ENCODE results near the gene RASAL2.
A peak's percentile ranks its signal among the peaks of the same experiment; 100 is the strongest.

Gene RASAL2

GRCh38 chr1:178450871-178451270 is 357.0 kb downstream of the RASAL2 start:
- H3K27ac ChIP-seq (ENCODE audit: low read depth, low read length): no peak overlapping the region
- H3K9ac ChIP-seq (ENCODE audit: low read depth, low read length): no peak overlapping the region
- H3K4me3 ChIP-seq (ENCODE audit: low read depth, low read length): no peak overlapping the region
- no peaks in the 10 kb centered on the region for H3K27me3 ChIP-seq (ENCODE audit: control insufficient read depth, insufficient read depth, low read length)
- H3K9me3 ChIP-seq (ENCODE audit: control insufficient read depth, insufficient read depth, low read length): no peaks in the 10 kb centered on the region
- peaks cover 23% of the 10 kb centered on the region for H3K36me3 ChIP-seq (ENCODE audit: control insufficient read depth, insufficient read depth, low read length)
- H3K4me1 ChIP-seq (ENCODE audit: control insufficient read depth, insufficient read depth, low read length): no peaks in the 10 kb centered on the region

- Histone ChIP-seq H3K27me3 (ENCODE audit: control insufficient read depth, insufficient read depth, low read length) (no peaks in the 10 kb centered on the region), H3K9ac (ENCODE audit: low read depth, low read length) (no peak overlapping the region), H3K4me1 (ENCODE audit: control insufficient read depth, insufficient read depth, low read length) (no peaks in the 10 kb centered on the region), H3K4me3 (ENCODE audit: low read depth, low read length) (no peak overlapping the region), H3K9me3 (ENCODE audit: control insufficient read depth, insufficient read depth, low read length) (no peaks in the 10 kb centered on the region), H3K36me3 (ENCODE audit: control insufficient read depth, insufficient read depth, low read length) (peaks cover 21% of the 10 kb centered on the region), H3K27ac (ENCODE audit: low read depth, low read length) (no peak overlapping the region)
Observed at GRCh38 chr1:178451529-178451928, 357.6 kb downstream of the RASAL2 start.

- no peak overlapping the region for H3K4me3 ChIP-seq (ENCODE audit: low read depth, low read length)
- no peak overlapping the region for H3K27ac ChIP-seq (ENCODE audit: low read depth, low read length)
Observed at GRCh38 chr1:178452013-178452412, 358.1 kb downstream of the RASAL2 start.

GRCh38 chr1:178456472-178456871 is 362.6 kb downstream of the RASAL2 start:
- no peaks in the 10 kb centered on the region for H3K27me3 ChIP-seq (ENCODE audit: control insufficient read depth, insufficient read depth, low read length)
- H3K4me1 ChIP-seq (ENCODE audit: control insufficient read depth, insufficient read depth, low read length): peaks cover under 1% of the 10 kb centered on the region; the same call in 1 of the 2 replicates
- H3K4me3 ChIP-seq (ENCODE audit: low read depth, low read length): no peak overlapping the region
- H3K36me3 ChIP-seq (ENCODE audit: control insufficient read depth, insufficient read depth, low read length): peaks cover 46% of the 10 kb centered on the region
- H3K27ac ChIP-seq (ENCODE audit: low read depth, low read length): no peak overlapping the region
- no peaks in the 10 kb centered on the region for H3K9me3 ChIP-seq (ENCODE audit: control insufficient read depth, insufficient read depth, low read length)
- no peak overlapping the region for H3K9ac ChIP-seq (ENCODE audit: low read depth, low read length)

More at GRCh38 chr1:178452013-178452412, 358.1 kb downstream of the RASAL2 start:
- Histone ChIP-seq H3K4me1 (ENCODE audit: control insufficient read depth, insufficient read depth, low read length) (no peaks in the 10 kb centered on the region), H3K27me3 (ENCODE audit: control insufficient read depth, insufficient read depth, low read length) (no peaks in the 10 kb centered on the region), H3K36me3 (ENCODE audit: control insufficient read depth, insufficient read depth, low read length) (peaks cover 26% of the 10 kb centered on the region), H3K9me3 (ENCODE audit: control insufficient read depth, insufficient read depth, low read length) (no peaks in the 10 kb centered on the region), H3K9ac (ENCODE audit: low read depth, low read length) (no peak overlapping the region)

GRCh38 chr1:178457651-178458050 is 363.7 kb downstream of the RASAL2 start:
- H3K36me3 ChIP-seq (ENCODE audit: control insufficient read depth, insufficient read depth, low read length): peaks cover 34% of the 10 kb centered on the region

GRCh38 chr1:178458203-178458602 is 364.3 kb downstream of the RASAL2 start:
- H3K9ac ChIP-seq (ENCODE audit: low read depth, low read length): no peak overlapping the region
- H3K27ac ChIP-seq (ENCODE audit: low read depth, low read length): no peak overlapping the region
- no peaks in the 10 kb centered on the region for H3K27me3 ChIP-seq (ENCODE audit: control insufficient read depth, insufficient read depth, low read length)
- H3K9me3 ChIP-seq (ENCODE audit: control insufficient read depth, insufficient read depth, low read length): no peaks in the 10 kb centered on the region
- no peak overlapping the region for H3K4me3 ChIP-seq (ENCODE audit: low read depth, low read length)
- H3K4me1 ChIP-seq (ENCODE audit: control insufficient read depth, insufficient read depth, low read length): peaks cover 5% of the 10 kb centered on the region; the same call in 1 of the 2 replicates
- H3K36me3 ChIP-seq (ENCODE audit: control insufficient read depth, insufficient read depth, low read length): peaks cover 34% of the 10 kb centered on the region

More at GRCh38 chr1:178457651-178458050, 363.7 kb downstream of the RASAL2 start:
- no peak overlapping the region for H3K4me3 ChIP-seq (ENCODE audit: low read depth, low read length)
- no peaks in the 10 kb centered on the region for H3K9me3 ChIP-seq (ENCODE audit: control insufficient read depth, insufficient read depth, low read length)
- H3K27me3 ChIP-seq (ENCODE audit: control insufficient read depth, insufficient read depth, low read length): no peaks in the 10 kb centered on the region
- H3K4me1 ChIP-seq (ENCODE audit: control insufficient read depth, insufficient read depth, low read length): peaks cover 5% of the 10 kb centered on the region; the same call in 1 of the 2 replicates
- H3K9ac ChIP-seq (ENCODE audit: low read depth, low read length): no peak overlapping the region
- no peak overlapping the region for H3K27ac ChIP-seq (ENCODE audit: low read depth, low read length)

GRCh38 chr1:178461104-178461503 is 367.2 kb downstream of the RASAL2 start:
- Histone ChIP-seq H3K9ac (ENCODE audit: low read depth, low read length) (no peak overlapping the region), H3K27ac (ENCODE audit: low read depth, low read length) (no peak overlapping the region), H3K4me3 (ENCODE audit: low read depth, low read length) (no peak overlapping the region), H3K27me3 (ENCODE audit: control insufficient read depth, insufficient read depth, low read length) (no peaks in the 10 kb centered on the region), H3K9me3 (ENCODE audit: control insufficient read depth, insufficient read depth, low read length) (no peaks in the 10 kb centered on the region), H3K4me1 (ENCODE audit: control insufficient read depth, insufficient read depth, low read length) (peaks cover 5% of the 10 kb centered on the region; the same call in 1 of the 2 replicates), H3K36me3 (ENCODE audit: control insufficient read depth, insufficient read depth, low read length) (peaks cover 46% of the 10 kb centered on the region)

GRCh38 chr1:178461701-178462100 is 367.8 kb downstream of the RASAL2 start:
- Histone ChIP-seq H3K4me3 (ENCODE audit: low read depth, low read length) (no peak overlapping the region), H3K36me3 (ENCODE audit: control insufficient read depth, insufficient read depth, low read length) (peaks cover 48% of the 10 kb centered on the region), H3K27ac (ENCODE audit: low read depth, low read length) (peak overlapping the region; percentile 55), H3K27me3 (ENCODE audit: control insufficient read depth, insufficient read depth, low read length) (no peaks in the 10 kb centered on the region), H3K9me3 (ENCODE audit: control insufficient read depth, insufficient read depth, low read length) (no peaks in the 10 kb centered on the region), H3K4me1 (ENCODE audit: control insufficient read depth, insufficient read depth, low read length) (peaks cover 5% of the 10 kb centered on the region; the same call in 1 of the 2 replicates), H3K9ac (ENCODE audit: low read depth, low read length) (no peak overlapping the region)

- H3K9ac ChIP-seq (ENCODE audit: low read depth, low read length): no peak overlapping the region
- H3K4me1 ChIP-seq (ENCODE audit: control insufficient read depth, insufficient read depth, low read length): peaks cover 5% of the 10 kb centered on the region; the same call in 1 of the 2 replicates
- no peaks in the 10 kb centered on the region for H3K27me3 ChIP-seq (ENCODE audit: control insufficient read depth, insufficient read depth, low read length)
- no peak overlapping the region for H3K4me3 ChIP-seq (ENCODE audit: low read depth, low read length)
- peaks cover 49% of the 10 kb centered on the region for H3K36me3 ChIP-seq (ENCODE audit: control insufficient read depth, insufficient read depth, low read length)
- no peak overlapping the region for H3K27ac ChIP-seq (ENCODE audit: low read depth, low read length)
- no peaks in the 10 kb centered on the region for H3K9me3 ChIP-seq (ENCODE audit: control insufficient read depth, insufficient read depth, low read length)
Observed at GRCh38 chr1:178464141-178464540, 370.2 kb downstream of the RASAL2 start.

- H3K27ac ChIP-seq (ENCODE audit: low read depth, low read length): no peak overlapping the region
- H3K9me3 ChIP-seq (ENCODE audit: control insufficient read depth, insufficient read depth, low read length): no peaks in the 10 kb centered on the region
- no peaks in the 10 kb centered on the region for H3K27me3 ChIP-seq (ENCODE audit: control insufficient read depth, insufficient read depth, low read length)
- no peak overlapping the region for H3K4me3 ChIP-seq (ENCODE audit: low read depth, low read length)
- no peak overlapping the region for H3K9ac ChIP-seq (ENCODE audit: low read depth, low read length)
- peaks cover 5% of the 10 kb centered on the region; the same call in 1 of the 2 replicates for H3K4me1 ChIP-seq (ENCODE audit: control insufficient read depth, insufficient read depth, low read length)
- peaks cover 53% of the 10 kb centered on the region for H3K36me3 ChIP-seq (ENCODE audit: control insufficient read depth, insufficient read depth, low read length)
Observed at GRCh38 chr1:178464566-178464965, 370.7 kb downstream of the RASAL2 start.

GRCh38 chr1:178465011-178465410 is 371.1 kb downstream of the RASAL2 start:
- no peaks in the 10 kb centered on the region for H3K9me3 ChIP-seq (ENCODE audit: control insufficient read depth, insufficient read depth, low read length)
- no peak overlapping the region for H3K4me3 ChIP-seq (ENCODE audit: low read depth, low read length)
- no peaks in the 10 kb centered on the region for H3K27me3 ChIP-seq (ENCODE audit: control insufficient read depth, insufficient read depth, low read length)
- H3K27ac ChIP-seq (ENCODE audit: low read depth, low read length): no peak overlapping the region
- H3K4me1 ChIP-seq (ENCODE audit: control insufficient read depth, insufficient read depth, low read length): peaks cover 5% of the 10 kb centered on the region; the same call in 1 of the 2 replicates
- H3K9ac ChIP-seq (ENCODE audit: low read depth, low read length): no peak overlapping the region
- H3K36me3 ChIP-seq (ENCODE audit: control insufficient read depth, insufficient read depth, low read length): peaks cover 57% of the 10 kb centered on the region
